ENCODE results near the gene AGBL4.

DNA sequence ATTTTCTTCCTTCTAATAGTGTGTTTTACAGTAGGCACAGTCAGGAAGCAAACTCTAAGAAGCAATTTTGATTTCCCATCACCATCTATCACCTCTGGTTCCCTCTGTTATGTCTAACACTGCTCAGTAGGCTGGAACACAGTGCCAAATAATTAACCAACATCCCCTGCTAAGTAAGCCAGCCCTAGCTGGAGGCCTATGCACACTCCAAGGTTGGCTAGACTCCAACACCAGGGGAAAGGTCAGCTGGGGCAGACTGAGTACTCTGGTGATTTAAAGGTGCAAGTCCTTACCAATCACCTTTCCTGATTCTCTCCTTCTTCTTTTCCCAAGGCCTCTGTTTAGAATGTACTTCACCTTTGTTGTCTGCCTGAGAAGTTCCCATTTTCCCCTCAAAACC, 1200.6 kb downstream of the AGBL4 start:
- no peak for TF ChIP-seq POLR2A (IDR thresholded peaks at IDR 0.05; ENCODE audit: low read depth, low read length)
- TF ChIP-seq TAF1 (IDR thresholded peaks at IDR 0.05; ENCODE audit: borderline replicate concordance, low read depth, low read length): no peak
- no peak for TF ChIP-seq POLR2AphosphoS5 (IDR thresholded peaks at IDR 0.05; ENCODE audit: low read depth, low read length)

Data from GM12892 (cell line).